ENCODE data around the gene FLAD1.
"Not testable (repeated sequence)": the region's sequence is repeated elsewhere in the genome, so short reads cannot be mapped to it uniquely, and the experiment has no call there.

Gene FLAD1

GRCh38 chr1:154974808-154975408 is 8.2 kb upstream of the FLAD1 start:
- Histone ChIP-seq H3K4me3 (peak overlapping the region; percentile 78), H3K27ac (peak overlapping the region; percentile 86 to 98)
- DNase-seq (ENCODE audit: low spot score): peak; percentile 97
- TF ChIP-seq CTCF (IDR thresholded peaks at IDR 0.05): no peak

GRCh38 chr1:154975409-154976059 is 7.6 kb upstream of the FLAD1 start:
- no peak for TF ChIP-seq CTCF (IDR thresholded peaks at IDR 0.05)
- peak; percentile 88 for DNase-seq (ENCODE audit: low spot score)
- peak overlapping the region; percentile 86 to 98 for H3K27ac ChIP-seq
- H3K4me3 ChIP-seq: peak overlapping the region; percentile 78

- not testable (repeated sequence) for H3K4me3 ChIP-seq; H3K27ac ChIP-seq; DNase-seq (ENCODE audit: low spot score)
These were observed 5.4 kb upstream of the FLAD1 start for GRCh38 chr1:154977762-154978161.

- Histone ChIP-seq H3K27ac (no peak overlapping the region), H3K4me3 (no peak overlapping the region)
- no peak for DNase-seq (ENCODE audit: low spot score)
- TF ChIP-seq CTCF (IDR thresholded peaks at IDR 0.05): no peak
These were observed 4.8 kb upstream of the FLAD1 start for GRCh38 chr1:154978360-154978759.

- Histone ChIP-seq H3K4me3 (peak overlapping the region; percentile 63), H3K27ac (no peak overlapping the region)
- TF ChIP-seq CTCF (IDR thresholded peaks at IDR 0.05): no peak
- no peak for DNase-seq (ENCODE audit: low spot score)
These were observed 803 bp upstream of the FLAD1 start for GRCh38 chr1:154982341-154982740.

- DNase-seq (ENCODE audit: low spot score): no peak
- no peak for TF ChIP-seq CTCF (IDR thresholded peaks at IDR 0.05)
- peak overlapping the region; percentile 24 to 50 for H3K27ac ChIP-seq
- H3K4me3 ChIP-seq: peak overlapping the region; percentile 63
These were observed 777 bp downstream of the FLAD1 start for GRCh38 chr1:154983776-154984466.

- not testable (repeated sequence) for DNase-seq (ENCODE audit: low spot score); H3K27ac ChIP-seq; H3K4me3 ChIP-seq
These were observed 3.6 kb downstream of the FLAD1 start for GRCh38 chr1:154986736-154987135.

GRCh38 chr1:154987326-154987725 is 4.2 kb downstream of the FLAD1 start:
- Histone ChIP-seq H3K27ac (no peak overlapping the region), H3K4me3 (no peak overlapping the region)
- TF ChIP-seq CTCF (IDR thresholded peaks at IDR 0.05): no peak
- DNase-seq (ENCODE audit: low spot score): no peak
